Measurements from ENCODE around the gene SERGEF. TPM values are rescaled to one million over a fixed set of nuclear protein-coding genes. Genes with fewer than 3 reads are reported as not detected.

Gene SERGEF
- total RNA-seq, 5 donors from 2014 or later (not counting 1 experiment from before 2014, with no cell fraction given), result 45.9 to 59.1 (median 55.9) TPM

DNA sequence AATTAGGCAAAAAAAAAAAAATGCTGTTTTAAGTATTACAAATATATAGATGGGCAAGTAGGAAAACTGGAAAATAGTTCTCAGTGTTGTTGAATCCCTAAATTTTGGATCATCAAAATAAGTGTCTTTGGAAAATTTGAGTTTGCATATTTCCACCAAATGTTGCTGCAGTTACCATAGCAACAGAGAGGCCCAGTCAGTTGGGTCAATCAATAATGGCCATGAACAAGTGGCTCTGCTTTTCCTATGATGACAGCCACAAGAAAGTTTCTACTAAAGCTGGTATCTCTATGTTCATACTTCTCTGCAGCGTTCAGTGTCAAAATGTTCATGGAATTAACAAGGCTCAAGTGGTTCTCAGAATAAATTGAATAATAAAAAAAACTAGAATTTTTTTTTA is 79.1 kb downstream of the SERGEF start:
- Mint-ChIP-seq H3K27me3 (no peaks in the 10 kb centered on the region), H3K9me3 (no peaks in the 10 kb centered on the region), H3K4me3 (no peak overlapping the region), H3K4me1 (peaks cover 0 to 8% (median 0%) of the 10 kb centered on the region in 3 donors), H3K36me3 (peaks cover 68% of the 10 kb centered on the region), H3K27ac (no peak overlapping the region)
- CTCF ChIA-PET, result interaction anchor here in 1 of 2 donors (0.7 kb wide), 1 partner anchor 24 kb away, joined by 3 read pairs; no protein-coding TSS in a partner anchor
- ATAC-seq (replicated peaks in 1 of 4), result no peak
- H3K4me1 ChIP-seq (ENCODE audit: control insufficient read depth in 1 of 2, extremely low read depth in 1 of 2, insufficient read depth in 2 of 2, low read length in 2 of 2), result no peaks in the 10 kb centered on the region
- POLR2A ChIA-PET, result no interaction called here
- no peak overlapping the region for H3K4me3 ChIP-seq (ENCODE audit: control insufficient read depth in 1 of 2, extremely low read depth in 1 of 2, low read length in 1 of 2)
- peaks cover 0 to 11% of the 10 kb centered on the region in 2 donors for H3K36me3 ChIP-seq (ENCODE audit: control insufficient read depth in 2 of 2, extremely low read depth in 1 of 2, insufficient read depth in 1 of 2, low read length in 1 of 2)
- H3K27ac ChIP-seq (ENCODE audit: low read length), result no peak overlapping the region
- H3K9me3 ChIP-seq, result no peaks in the 10 kb centered on the region
- no peaks in the 10 kb centered on the region for H3K27me3 ChIP-seq (replicated peaks in 1 of 2; ENCODE audit: control insufficient read depth in 2 of 2, extremely low read depth in 1 of 2, insufficient read depth in 2 of 2, low read length in 1 of 2)
- DNase-seq, result no peak
- WGBS (ENCODE audit: insufficient coverage), result no CpG with 5 or more reads among the region's 1 CpG

DNA sequence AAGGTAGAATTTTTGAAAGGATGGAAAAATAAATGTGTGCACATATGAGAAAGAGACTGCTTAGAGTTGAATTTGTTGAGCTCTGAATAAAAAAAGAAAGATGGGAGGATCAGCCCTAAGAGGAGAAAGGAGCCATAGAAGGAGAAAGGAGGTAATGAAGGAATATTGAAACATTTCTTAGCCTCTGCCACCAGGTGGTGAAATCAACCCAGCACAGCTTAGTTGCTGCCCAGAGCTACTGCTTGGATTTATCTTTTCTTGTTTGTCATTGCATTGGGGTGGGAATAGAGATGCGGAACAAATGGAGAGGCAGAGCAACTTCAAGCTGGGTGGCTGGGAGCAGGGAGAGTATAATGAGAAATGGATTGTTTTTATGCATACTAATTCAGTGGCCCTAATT is 80.4 kb downstream of the SERGEF start:
- ATAC-seq (replicated peaks in 1 of 4) (no peak), DNase-seq (no peak)
- H3K9me3 ChIP-seq, result no peaks in the 10 kb centered on the region
- H3K36me3 ChIP-seq (ENCODE audit: control insufficient read depth in 2 of 2, extremely low read depth in 1 of 2, insufficient read depth in 1 of 2, low read length in 1 of 2), result peaks cover 0 to 12% of the 10 kb centered on the region in 2 donors
- no peak overlapping the region for H3K4me3 ChIP-seq (ENCODE audit: control insufficient read depth in 1 of 2, extremely low read depth in 1 of 2, low read length in 1 of 2)
- no peak overlapping the region for H3K27ac Mint-ChIP-seq
- H3K4me3 Mint-ChIP-seq, result no peak overlapping the region
- no peak overlapping the region for H3K27ac ChIP-seq (ENCODE audit: low read length)
- H3K27me3 ChIP-seq (replicated peaks in 1 of 2; ENCODE audit: control insufficient read depth in 2 of 2, extremely low read depth in 1 of 2, insufficient read depth in 2 of 2, low read length in 1 of 2), result no peaks in the 10 kb centered on the region
- no peaks in the 10 kb centered on the region for H3K4me1 ChIP-seq (ENCODE audit: control insufficient read depth in 1 of 2, extremely low read depth in 1 of 2, insufficient read depth in 2 of 2, low read length in 2 of 2)
- ChIA-PET CTCF (no interaction called here), POLR2A (no interaction called here)
- no peaks in the 10 kb centered on the region for H3K27me3 Mint-ChIP-seq
- peaks cover 0 to 8% (median 0%) of the 10 kb centered on the region in 3 donors for H3K4me1 Mint-ChIP-seq
- peaks cover 62% of the 10 kb centered on the region for H3K36me3 Mint-ChIP-seq
- no CpG with 5 or more reads among the region's 1 CpG for WGBS (ENCODE audit: insufficient coverage)
- H3K9me3 Mint-ChIP-seq, result no peaks in the 10 kb centered on the region

DNA sequence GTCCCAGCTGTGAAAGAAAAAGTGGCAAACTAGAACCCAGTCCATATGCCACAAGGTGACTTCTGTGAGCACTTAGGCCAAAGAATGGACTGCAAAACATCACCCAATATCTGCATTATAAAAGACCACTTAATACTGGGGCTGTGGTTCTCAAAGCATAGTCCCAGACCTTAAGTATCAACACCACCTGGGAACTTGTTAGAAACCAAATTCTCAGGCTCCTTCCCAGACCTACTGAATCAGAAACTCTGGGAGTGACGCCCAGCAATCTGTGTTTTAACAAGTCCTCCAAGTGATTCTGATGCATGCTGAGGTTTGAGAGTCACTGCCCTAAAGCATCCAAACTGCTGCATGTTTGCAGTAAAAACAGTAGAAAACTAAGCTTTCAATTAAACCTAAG is 81.3 kb downstream of the SERGEF start:
- no peaks in the 10 kb centered on the region for H3K9me3 ChIP-seq
- Mint-ChIP-seq H3K36me3 (peaks cover 69% of the 10 kb centered on the region), H3K27me3 (no peaks in the 10 kb centered on the region), H3K9me3 (no peaks in the 10 kb centered on the region), H3K27ac (no peak overlapping the region), H3K4me3 (no peak overlapping the region), H3K4me1 (peaks cover 0 to 8% (median 0%) of the 10 kb centered on the region in 3 donors)
- no peaks in the 10 kb centered on the region for H3K4me1 ChIP-seq (ENCODE audit: control insufficient read depth in 1 of 2, extremely low read depth in 1 of 2, insufficient read depth in 2 of 2, low read length in 2 of 2)
- DNase-seq, result no peak
- ChIA-PET POLR2A (no interaction called here), CTCF (no interaction called here)
- no peak overlapping the region for H3K27ac ChIP-seq (ENCODE audit: low read length)
- no CpG with 5 or more reads among the region's 1 CpG for WGBS (ENCODE audit: insufficient coverage)
- peaks cover 0 to 20% of the 10 kb centered on the region in 2 donors for H3K36me3 ChIP-seq (ENCODE audit: control insufficient read depth in 2 of 2, extremely low read depth in 1 of 2, insufficient read depth in 1 of 2, low read length in 1 of 2)
- H3K27me3 ChIP-seq (replicated peaks in 1 of 2; ENCODE audit: control insufficient read depth in 2 of 2, extremely low read depth in 1 of 2, insufficient read depth in 2 of 2, low read length in 1 of 2), result no peaks in the 10 kb centered on the region
- H3K4me3 ChIP-seq (ENCODE audit: control insufficient read depth in 1 of 2, extremely low read depth in 1 of 2, low read length in 1 of 2), result no peak overlapping the region
- no peak for ATAC-seq (replicated peaks in 1 of 4)

DNA sequence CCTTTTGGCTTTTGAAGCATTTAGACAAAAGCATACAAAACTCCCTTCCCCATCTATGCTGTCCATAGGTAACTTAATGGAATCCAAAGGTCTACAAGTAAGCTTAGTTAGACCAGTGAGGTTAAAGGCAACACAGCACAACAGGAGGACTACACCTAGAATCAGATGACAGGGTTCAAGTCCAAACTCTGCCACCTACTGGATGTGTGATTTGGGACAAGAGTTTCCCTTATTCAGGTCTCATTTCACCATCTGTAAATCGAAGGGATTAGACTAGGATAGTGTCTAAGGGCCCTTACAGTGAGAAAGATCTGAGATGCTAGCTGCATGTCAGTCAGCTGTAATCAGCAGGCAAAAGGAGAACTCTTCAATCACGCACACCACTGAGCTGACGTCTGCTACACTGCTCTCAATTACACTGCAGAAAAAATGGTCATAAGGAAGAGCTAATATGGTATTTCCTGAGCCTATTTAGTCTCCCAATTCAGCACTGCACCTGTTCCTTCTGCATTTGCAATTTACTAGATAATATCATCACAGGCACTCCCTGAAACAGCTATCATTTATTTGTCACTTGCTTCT is 82.2 kb downstream of the SERGEF start:
- Histone ChIP-seq H3K36me3 (ENCODE audit: control insufficient read depth in 2 of 2, extremely low read depth in 1 of 2, insufficient read depth in 1 of 2, low read length in 1 of 2) (peaks cover 4 to 28% of the 10 kb centered on the region in 2 donors), H3K4me3 (ENCODE audit: control insufficient read depth in 1 of 2, extremely low read depth in 1 of 2, low read length in 1 of 2) (no peak overlapping the region), H3K4me1 (ENCODE audit: control insufficient read depth in 1 of 2, extremely low read depth in 1 of 2, insufficient read depth in 2 of 2, low read length in 2 of 2) (no peaks in the 10 kb centered on the region), H3K9me3 (no peaks in the 10 kb centered on the region), H3K27ac (ENCODE audit: low read length) (no peak overlapping the region), H3K27me3 (replicated peaks in 1 of 2; ENCODE audit: control insufficient read depth in 2 of 2, extremely low read depth in 1 of 2, insufficient read depth in 2 of 2, low read length in 1 of 2) (no peaks in the 10 kb centered on the region)
- Mint-ChIP-seq H3K9me3 (no peaks in the 10 kb centered on the region), H3K4me3 (no peak overlapping the region), H3K27ac (no peak overlapping the region), H3K36me3 (peaks cover 70% of the 10 kb centered on the region), H3K4me1 (peaks cover 0 to 6% (median 0%) of the 10 kb centered on the region in 3 donors), H3K27me3 (no peaks in the 10 kb centered on the region)
- no peak for DNase-seq
- ChIA-PET CTCF (no interaction called here), POLR2A (no interaction called here)
- WGBS (ENCODE audit: insufficient coverage), result no CpG with 5 or more reads among the region's 3 CpGs
- no peak for ATAC-seq (replicated peaks in 1 of 4)

DNA sequence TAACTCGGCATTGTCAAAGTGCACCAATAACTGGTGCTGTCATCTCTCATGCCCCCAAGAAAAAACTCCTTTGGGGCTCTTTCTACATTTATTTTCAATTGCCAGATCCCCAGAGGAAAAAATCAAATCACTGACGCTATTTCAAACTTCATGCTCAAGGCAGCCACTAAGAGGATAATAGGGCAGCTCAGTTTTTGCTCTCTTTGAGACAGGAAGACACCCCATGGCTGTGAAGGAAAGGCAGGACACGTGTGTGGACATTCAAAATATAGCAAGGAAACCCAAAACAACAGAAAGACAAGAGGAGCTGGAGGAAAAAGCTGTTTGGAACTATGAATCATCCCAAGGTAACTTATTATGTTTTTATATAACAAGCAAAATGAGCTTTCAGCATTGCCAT is 83.7 kb downstream of the SERGEF start:
- H3K4me3 ChIP-seq (ENCODE audit: control insufficient read depth in 1 of 2, extremely low read depth in 1 of 2, low read length in 1 of 2), result no peak overlapping the region
- H3K27ac ChIP-seq (ENCODE audit: low read length), result no peak overlapping the region
- POLR2A ChIA-PET, result no interaction called here
- H3K36me3 ChIP-seq (ENCODE audit: control insufficient read depth in 2 of 2, extremely low read depth in 1 of 2, insufficient read depth in 1 of 2, low read length in 1 of 2), result peaks cover 10 to 34% of the 10 kb centered on the region in 2 donors
- Mint-ChIP-seq H3K36me3 (peaks cover 64% of the 10 kb centered on the region), H3K27ac (no peak overlapping the region), H3K27me3 (no peaks in the 10 kb centered on the region), H3K9me3 (no peaks in the 10 kb centered on the region), H3K4me3 (no peak overlapping the region), H3K4me1 (no peaks in the 10 kb centered on the region)
- no peaks in the 10 kb centered on the region for H3K4me1 ChIP-seq (ENCODE audit: control insufficient read depth in 1 of 2, extremely low read depth in 1 of 2, insufficient read depth in 2 of 2, low read length in 2 of 2)
- no peaks in the 10 kb centered on the region for H3K27me3 ChIP-seq (replicated peaks in 1 of 2; ENCODE audit: control insufficient read depth in 2 of 2, extremely low read depth in 1 of 2, insufficient read depth in 2 of 2, low read length in 1 of 2)
- CTCF ChIA-PET, result no interaction called here
- DNase-seq, result no peak
- WGBS (ENCODE audit: insufficient coverage), result no CpG with 5 or more reads among the region's 3 CpGs
- no peaks in the 10 kb centered on the region for H3K9me3 ChIP-seq
- no peak for ATAC-seq (replicated peaks in 1 of 4)

GRCh38 chr11:17927681-17928343 is 85.0 kb downstream of the SERGEF start:
- CTCF ChIA-PET, result no interaction called here
- WGBS (ENCODE audit: insufficient coverage), result 100% methylated on average over 2 of the region's 3 CpGs
- no peaks in the 10 kb centered on the region for H3K4me1 ChIP-seq (ENCODE audit: control insufficient read depth in 1 of 2, extremely low read depth in 1 of 2, insufficient read depth in 2 of 2, low read length in 2 of 2)

More at GRCh38 chr11:17927681-17928343, 85.0 kb downstream of the SERGEF start:
- Mint-ChIP-seq H3K36me3 (peaks cover 68% of the 10 kb centered on the region), H3K4me3 (no peak overlapping the region), H3K27ac (no peak overlapping the region), H3K9me3 (no peaks in the 10 kb centered on the region), H3K27me3 (no peaks in the 10 kb centered on the region), H3K4me1 (no peaks in the 10 kb centered on the region)
- Histone ChIP-seq H3K36me3 (ENCODE audit: control insufficient read depth in 2 of 2, extremely low read depth in 1 of 2, insufficient read depth in 1 of 2, low read length in 1 of 2) (peaks cover 12 to 40% of the 10 kb centered on the region in 2 donors), H3K27ac (ENCODE audit: low read length) (no peak overlapping the region), H3K9me3 (no peaks in the 10 kb centered on the region), H3K4me3 (ENCODE audit: control insufficient read depth in 1 of 2, extremely low read depth in 1 of 2, low read length in 1 of 2) (no peak overlapping the region), H3K27me3 (replicated peaks in 1 of 2; ENCODE audit: control insufficient read depth in 2 of 2, extremely low read depth in 1 of 2, insufficient read depth in 2 of 2, low read length in 1 of 2) (no peaks in the 10 kb centered on the region)
- DNase-seq (no peak), ATAC-seq (replicated peaks in 1 of 4) (no peak)
- POLR2A ChIA-PET, result no interaction called here

All from T-cell (primary cell).